ENCODE measurements around the gene EGFL8. TPM values are rescaled to one million over a fixed set of nuclear protein-coding genes. Genes with fewer than 3 reads are reported as not detected.
A peak's percentile ranks its signal among the peaks of the same experiment; 100 is the strongest.

EGFL8 gene
- total and polyA plus RNA-seq, 9 of the 15 experiments (the other 6 are each of a cell fraction or from before 2014, with no cell fraction given) = 2.2 to 47.4 (median 14.2) TPM

- TF ChIP-seq ZNF398 (CRISPR knock-in tag; IDR thresholded peaks at IDR 0.05) = no peak
- peak; percentile 7; the same call in 1 of the 2 replicates for TF ChIP-seq BCOR (IDR thresholded peaks at IDR 0.05)
- TF ChIP-seq CUX1 (CRISPR knock-in tag; IDR thresholded peaks at IDR 0.05) = no peak
- TF ChIP-seq EP300 (IDR thresholded peaks at IDR 0.05; ENCODE audit: low read length) = no peak
- TF ChIP-seq ZNF143 (CRISPR knock-in tag; IDR thresholded peaks at IDR 0.05) = peak; percentile 45; the same call in 1 of the 2 replicates
- TF ChIP-seq NR0B1 (IDR thresholded peaks at IDR 0.05; ENCODE audit: partially characterized antibody) = no peak
- TF ChIP-seq ZNF24 (IDR thresholded peaks at IDR 0.05) = 0 out of 2 replicates have a peak, but pooled peaks have one; percentile 47
- TF ChIP-seq ZNF274 (IDR thresholded peaks at IDR 0.05; ENCODE audit: borderline replicate concordance, low read depth, low read length) = no peak
- 0 out of 4 replicates have a peak, but pooled peaks of 1 of the 2 experiments have one; percentile 10 for TF ChIP-seq KDM4B (IDR thresholded peaks at IDR 0.05; ENCODE audit: borderline replicate concordance in 2 of 2, low read depth in 1 of 2)
- TF ChIP-seq ZNF785 (CRISPR knock-in tag; IDR thresholded peaks at IDR 0.05) = no peak
- no peak for TF ChIP-seq CREB3L1 (IDR thresholded peaks at IDR 0.05; ENCODE audit: borderline replicate concordance, low read depth)
- TF ChIP-seq ELF4 (CRISPR knock-in tag; IDR thresholded peaks at IDR 0.05) = no peak
- peak; percentile 98 for TF ChIP-seq ZNF740 (CRISPR knock-in tag; IDR thresholded peaks at IDR 0.05)
- TF ChIP-seq ZNF740 (tag; IDR thresholded peaks at IDR 0.05) = 0 out of 4 replicates have a peak, but pooled peaks of 1 of the 2 experiments have one; percentile 64
- TF ChIP-seq MAFF (IDR thresholded peaks at IDR 0.05; ENCODE audit: low read length) = 0 out of 2 replicates have a peak, but pooled peaks have one; percentile 15
Observed at GRCh38 chr6:32196682-32197616, 32.6 kb downstream of the EGFL8 start (continued).

All from K562 (cell line).